ENCODE data around the gene GUF1. TPM values are rescaled to one million over a fixed set of nuclear protein-coding genes. Genes with fewer than 3 reads are reported as not detected.

GUF1 gene
- total and polyA plus RNA-seq, 10 of the 15 experiments (the other 5 are each of a cell fraction or from before 2014, with no cell fraction given) = 5.8 to 37.1 (median 24.8) TPM

DNA sequence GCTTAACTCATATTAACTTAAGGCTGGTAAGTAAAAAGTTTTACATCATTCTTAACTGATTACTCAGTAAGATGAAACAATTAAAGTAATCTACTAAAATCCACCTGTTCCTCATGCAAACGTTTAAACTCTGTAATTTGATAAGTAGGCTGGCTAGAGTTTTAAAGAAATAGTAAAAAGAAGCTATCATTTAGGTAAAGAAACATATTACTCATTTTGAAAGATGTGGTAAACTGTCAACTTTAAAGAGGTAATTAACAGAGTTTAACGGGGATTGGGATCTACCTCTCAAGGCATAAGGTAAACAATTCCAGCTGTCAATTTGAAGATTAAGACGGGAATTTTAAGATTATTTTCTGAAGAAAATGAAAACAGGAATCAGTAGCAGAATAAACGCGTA, 38.4 kb downstream of the GUF1 start:
- ATAC-seq (peak; percentile 33), FAIRE-seq (peak; percentile 66), DNase-seq (ENCODE audit: low read depth, low spot score) (no peak)
- intact Hi-C loops (cut with micrococcal nuclease; ENCODE audit: unreplicated experiment) (no loop called here), in situ Hi-C loops (cut with MboI) (no loop called here)
- ChIA-PET POLR2A (interaction anchor here (1.5 kb wide), 1 partner anchor 39 kb away, joined by 6 read pairs; the partner anchor contains the start of gene GUF1), RAD21 (ENCODE audit: unreplicated experiment) (interaction anchor here (0.9 kb wide), 1 partner anchor 15 kb away, joined by 3 read pairs; no protein-coding TSS in a partner anchor), CTCF (interaction anchor here (1.3 to 2.7 kb wide), 3 partner anchors 8 to 43 kb away, joined by 4 to 8 read pairs (median 7); partner anchors contain the start of gene GUF1), SMC1A (ENCODE audit: uncharacterized antibody, unreplicated experiment) (interaction anchor here (0.9 to 2.9 kb wide), 6 partner anchors 10 to 38 kb away, joined by 3 to 10 read pairs (median 4); partner anchors contain the start of gene GUF1)
- no peak overlapping the region for H3K4me3 ChIP-seq
- no peaks in the 10 kb centered on the region for H3K4me1 ChIP-seq (ENCODE audit: control insufficient read depth, insufficient read depth, low read length)
- no TSS peak for BruUV-seq (replicated peaks)
- no peak overlapping the region for H3K27ac ChIP-seq (ENCODE audit: control insufficient read depth, insufficient read depth)
- H2AFZ ChIP-seq (ENCODE audit: control insufficient read depth, low read depth, low read length) = no peak overlapping the region
- no peaks in the 10 kb centered on the region for H3K9me3 ChIP-seq (replicated peaks; ENCODE audit: control insufficient read depth, insufficient read depth, low read length)
- TF ChIP-seq YY1 (IDR thresholded peaks at IDR 0.05; ENCODE audit: low read depth, low read length) (no peak), MTA2 (IDR thresholded peaks at IDR 0.05; ENCODE audit: low read depth) (0 out of 2 replicates have a peak, but pooled peaks have one; percentile 14), EGR1 (IDR thresholded peaks at IDR 0.05; ENCODE audit: borderline replicate concordance in 1 of 2, low read depth in 2 of 2, low read length in 2 of 2) (no peak), JUNB (IDR thresholded peaks at IDR 0.05) (peak; percentile 13; the same call in 1 of the 2 replicates), IKZF2 (IDR thresholded peaks at IDR 0.05) (no peak), NFXL1 (IDR thresholded peaks at IDR 0.05; ENCODE audit: borderline replicate concordance) (no peak)
- TF ChIP-seq, protein P1, sequence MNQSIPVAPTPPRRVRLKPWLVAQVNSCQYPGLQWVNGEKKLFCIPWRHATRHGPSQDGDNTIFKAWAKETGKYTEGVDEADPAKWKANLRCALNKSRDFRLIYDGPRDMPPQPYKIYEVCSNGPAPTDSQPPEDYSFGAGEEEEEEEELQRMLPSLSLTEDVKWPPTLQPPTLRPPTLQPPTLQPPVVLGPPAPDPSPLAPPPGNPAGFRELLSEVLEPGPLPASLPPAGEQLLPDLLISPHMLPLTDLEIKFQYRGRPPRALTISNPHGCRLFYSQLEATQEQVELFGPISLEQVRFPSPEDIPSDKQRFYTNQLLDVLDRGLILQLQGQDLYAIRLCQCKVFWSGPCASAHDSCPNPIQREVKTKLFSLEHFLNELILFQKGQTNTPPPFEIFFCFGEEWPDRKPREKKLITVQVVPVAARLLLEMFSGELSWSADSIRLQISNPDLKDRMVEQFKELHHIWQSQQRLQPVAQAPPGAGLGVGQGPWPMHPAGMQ (IDR thresholded peaks at IDR 0.05; ENCODE audit: borderline replicate concordance) = no peak
- TF ChIP-seq, protein P2, sequence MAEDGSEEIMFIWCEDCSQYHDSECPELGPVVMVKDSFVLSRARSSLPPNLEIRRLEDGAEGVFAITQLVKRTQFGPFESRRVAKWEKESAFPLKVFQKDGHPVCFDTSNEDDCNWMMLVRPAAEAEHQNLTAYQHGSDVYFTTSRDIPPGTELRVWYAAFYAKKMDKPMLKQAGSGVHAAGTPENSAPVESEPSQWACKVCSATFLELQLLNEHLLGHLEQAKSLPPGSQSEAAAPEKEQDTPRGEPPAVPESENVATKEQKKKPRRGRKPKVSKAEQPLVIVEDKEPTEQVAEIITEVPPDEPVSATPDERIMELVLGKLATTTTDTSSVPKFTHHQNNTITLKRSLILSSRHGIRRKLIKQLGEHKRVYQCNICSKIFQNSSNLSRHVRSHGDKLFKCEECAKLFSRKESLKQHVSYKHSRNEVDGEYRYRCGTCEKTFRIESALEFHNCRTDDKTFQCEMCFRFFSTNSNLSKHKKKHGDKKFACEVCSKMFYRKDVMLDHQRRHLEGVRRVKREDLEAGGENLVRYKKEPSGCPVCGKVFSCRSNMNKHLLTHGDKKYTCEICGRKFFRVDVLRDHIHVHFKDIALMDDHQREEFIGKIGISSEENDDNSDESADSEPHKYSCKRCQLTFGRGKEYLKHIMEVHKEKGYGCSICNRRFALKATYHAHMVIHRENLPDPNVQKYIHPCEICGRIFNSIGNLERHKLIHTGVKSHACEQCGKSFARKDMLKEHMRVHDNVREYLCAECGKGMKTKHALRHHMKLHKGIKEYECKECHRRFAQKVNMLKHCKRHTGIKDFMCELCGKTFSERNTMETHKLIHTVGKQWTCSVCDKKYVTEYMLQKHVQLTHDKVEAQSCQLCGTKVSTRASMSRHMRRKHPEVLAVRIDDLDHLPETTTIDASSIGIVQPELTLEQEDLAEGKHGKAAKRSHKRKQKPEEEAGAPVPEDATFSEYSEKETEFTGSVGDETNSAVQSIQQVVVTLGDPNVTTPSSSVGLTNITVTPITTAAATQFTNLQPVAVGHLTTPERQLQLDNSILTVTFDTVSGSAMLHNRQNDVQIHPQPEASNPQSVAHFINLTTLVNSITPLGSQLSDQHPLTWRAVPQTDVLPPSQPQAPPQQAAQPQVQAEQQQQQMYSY (CRISPR knock-in tag; IDR thresholded peaks at IDR 0.05) = no peak
- TF ChIP-seq, protein P3, sequence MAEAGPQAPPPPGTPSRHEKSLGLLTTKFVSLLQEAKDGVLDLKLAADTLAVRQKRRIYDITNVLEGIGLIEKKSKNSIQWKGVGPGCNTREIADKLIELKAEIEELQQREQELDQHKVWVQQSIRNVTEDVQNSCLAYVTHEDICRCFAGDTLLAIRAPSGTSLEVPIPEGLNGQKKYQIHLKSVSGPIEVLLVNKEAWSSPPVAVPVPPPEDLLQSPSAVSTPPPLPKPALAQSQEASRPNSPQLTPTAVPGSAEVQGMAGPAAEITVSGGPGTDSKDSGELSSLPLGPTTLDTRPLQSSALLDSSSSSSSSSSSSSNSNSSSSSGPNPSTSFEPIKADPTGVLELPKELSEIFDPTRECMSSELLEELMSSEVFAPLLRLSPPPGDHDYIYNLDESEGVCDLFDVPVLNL (IDR thresholded peaks at IDR 0.05; ENCODE audit: low read depth, low read length) = no peak
- TF ChIP-seq, protein P4, sequence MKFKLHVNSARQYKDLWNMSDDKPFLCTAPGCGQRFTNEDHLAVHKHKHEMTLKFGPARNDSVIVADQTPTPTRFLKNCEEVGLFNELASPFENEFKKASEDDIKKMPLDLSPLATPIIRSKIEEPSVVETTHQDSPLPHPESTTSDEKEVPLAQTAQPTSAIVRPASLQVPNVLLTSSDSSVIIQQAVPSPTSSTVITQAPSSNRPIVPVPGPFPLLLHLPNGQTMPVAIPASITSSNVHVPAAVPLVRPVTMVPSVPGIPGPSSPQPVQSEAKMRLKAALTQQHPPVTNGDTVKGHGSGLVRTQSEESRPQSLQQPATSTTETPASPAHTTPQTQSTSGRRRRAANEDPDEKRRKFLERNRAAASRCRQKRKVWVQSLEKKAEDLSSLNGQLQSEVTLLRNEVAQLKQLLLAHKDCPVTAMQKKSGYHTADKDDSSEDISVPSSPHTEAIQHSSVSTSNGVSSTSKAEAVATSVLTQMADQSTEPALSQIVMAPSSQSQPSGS (IDR thresholded peaks at IDR 0.05; ENCODE audit: low read length) = no peak
- H3K27me3 ChIP-seq (replicated peaks in 1 of 2; ENCODE audit: control insufficient read depth in 2 of 2, insufficient read depth in 2 of 2, low read length in 1 of 2) = no peaks in the 10 kb centered on the region
- no peak overlapping the region for H3K9ac ChIP-seq (ENCODE audit: control insufficient read depth, insufficient read depth, low read length)
- 49% methylated on average over 5 of the region's 5 CpGs for WGBS (ENCODE audit: insufficient coverage, insufficient replicate concordance, low lambda C conversion rate, missing lambda C conversion rate)
- H3K4me2 ChIP-seq (ENCODE audit: control insufficient read depth, insufficient read depth) = no peak overlapping the region
- peaks cover 21% of the 10 kb centered on the region for H3K79me2 ChIP-seq (ENCODE audit: control insufficient read depth, insufficient read depth, low read length)
- peaks cover 0 to 3% of the 10 kb centered on the region in 2 experiments; a peak in 2 of 4 replicates for H3K36me3 ChIP-seq (ENCODE audit: control insufficient read depth in 2 of 2, insufficient read depth in 2 of 2, low read length in 1 of 2)
- no peaks in the 10 kb centered on the region for H4K20me1 ChIP-seq (ENCODE audit: control insufficient read depth, insufficient read depth)
